AG10803 (cell line): ENCODE results near the gene TMEM86A.

Experiments
- DNase-seq: peaks from one replicate; pipeline ENCODE4 v3.0.0; 2010; ENCODE audit warnings: low read depth
- H3K4me3 ChIP-seq: 2 replicates; pipeline ENCODE4 v1.5.1; 2011; ENCODE audit warnings: mild to moderate bottlenecking, low read length, control low read depth
- TF ChIP-seq, protein P1 (sequence below): conservative IDR thresholded peaks from 2 replicates; pipeline ENCODE4 v1.5.1; 2011; ENCODE audit warnings: mild to moderate bottlenecking, low read length, control low read depth, inconsistent platforms

The TMEM86A gene

DNA sequence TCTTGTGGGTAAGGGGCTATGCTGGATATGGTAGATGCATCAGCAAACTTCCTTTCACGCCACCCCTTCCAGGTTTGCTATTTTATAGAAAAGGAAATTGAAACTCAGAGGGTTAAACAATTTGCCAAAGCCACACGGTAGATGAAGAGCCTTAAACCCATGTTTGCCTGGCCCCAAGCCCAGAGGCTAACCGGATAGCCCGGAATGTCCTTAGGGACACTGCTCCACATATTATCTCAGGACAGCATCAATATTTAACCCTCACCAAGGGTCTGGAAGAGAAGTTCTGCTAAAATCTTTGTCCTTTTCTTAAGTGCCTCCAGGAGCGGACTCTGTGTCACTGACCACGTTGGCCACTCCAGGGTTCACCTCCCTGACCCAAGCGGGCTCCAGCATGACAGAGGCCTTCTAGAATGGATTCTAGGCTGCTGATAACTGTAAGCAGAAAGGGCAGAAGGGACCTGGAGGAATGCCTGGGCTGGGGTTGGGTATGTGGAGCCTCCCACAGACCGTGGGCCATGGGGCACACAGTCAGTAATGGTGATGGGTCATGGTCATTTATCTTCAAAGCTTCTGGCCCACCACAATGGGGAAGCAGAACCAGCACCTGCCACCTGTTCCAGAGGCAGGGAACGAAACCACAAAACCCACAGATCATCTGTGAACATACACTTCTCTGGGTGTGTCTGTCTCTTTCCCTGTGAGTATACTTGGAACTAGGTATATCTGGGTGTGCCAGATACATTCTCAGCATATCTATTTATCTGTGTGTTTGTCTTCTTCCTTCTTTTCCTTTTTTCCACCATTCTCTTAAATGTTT lies 5.4 kb upstream of the TMEM86A start:
- TF ChIP-seq, protein P1, sequence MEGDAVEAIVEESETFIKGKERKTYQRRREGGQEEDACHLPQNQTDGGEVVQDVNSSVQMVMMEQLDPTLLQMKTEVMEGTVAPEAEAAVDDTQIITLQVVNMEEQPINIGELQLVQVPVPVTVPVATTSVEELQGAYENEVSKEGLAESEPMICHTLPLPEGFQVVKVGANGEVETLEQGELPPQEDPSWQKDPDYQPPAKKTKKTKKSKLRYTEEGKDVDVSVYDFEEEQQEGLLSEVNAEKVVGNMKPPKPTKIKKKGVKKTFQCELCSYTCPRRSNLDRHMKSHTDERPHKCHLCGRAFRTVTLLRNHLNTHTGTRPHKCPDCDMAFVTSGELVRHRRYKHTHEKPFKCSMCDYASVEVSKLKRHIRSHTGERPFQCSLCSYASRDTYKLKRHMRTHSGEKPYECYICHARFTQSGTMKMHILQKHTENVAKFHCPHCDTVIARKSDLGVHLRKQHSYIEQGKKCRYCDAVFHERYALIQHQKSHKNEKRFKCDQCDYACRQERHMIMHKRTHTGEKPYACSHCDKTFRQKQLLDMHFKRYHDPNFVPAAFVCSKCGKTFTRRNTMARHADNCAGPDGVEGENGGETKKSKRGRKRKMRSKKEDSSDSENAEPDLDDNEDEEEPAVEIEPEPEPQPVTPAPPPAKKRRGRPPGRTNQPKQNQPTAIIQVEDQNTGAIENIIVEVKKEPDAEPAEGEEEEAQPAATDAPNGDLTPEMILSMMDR: no peak
- H3K4me3 ChIP-seq: no peak overlapping the region
- no peak for DNase-seq

DNA sequence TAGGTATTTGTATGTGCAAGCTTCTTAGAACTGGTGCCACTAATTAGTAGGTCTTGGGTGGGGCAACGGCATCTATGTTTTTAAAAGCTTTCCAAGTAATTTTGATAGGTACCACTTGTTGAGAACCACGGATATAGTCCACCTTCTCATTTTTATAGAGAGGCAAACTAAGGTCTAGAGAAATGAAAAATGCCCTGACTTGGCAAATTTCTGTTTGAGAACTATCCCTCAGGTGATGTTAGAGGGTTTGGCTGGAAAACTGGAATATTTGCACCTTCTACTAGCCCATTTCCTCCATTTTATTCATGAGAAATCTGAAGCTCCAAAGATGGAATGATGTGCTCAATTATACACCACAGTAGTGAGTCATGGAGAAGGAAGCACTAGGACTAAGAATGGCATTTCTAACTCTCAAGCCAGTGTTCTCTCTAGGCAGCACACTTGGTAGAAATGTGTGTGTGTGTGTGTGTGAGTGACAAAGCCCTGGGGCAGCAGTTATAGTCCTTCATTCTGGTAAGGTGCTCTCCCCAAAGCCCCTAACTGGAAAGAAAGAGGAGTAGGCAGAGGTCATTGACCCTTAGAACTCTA lies 1.8 kb upstream of the TMEM86A start:
- DNase-seq: peak; percentile 43
- H3K4me3 ChIP-seq: no peak overlapping the region
- TF ChIP-seq, protein P1: no peak

- TF ChIP-seq, protein P1: no peak
- no peak for DNase-seq
- no peak overlapping the region for H3K4me3 ChIP-seq
Measured at GRCh38 chr11:18697576-18697975, 1.0 kb upstream of the TMEM86A start.

- TF ChIP-seq, protein P1: no peak
- no peak for DNase-seq
- peak overlapping the region; percentile 62 for H3K4me3 ChIP-seq
Measured at GRCh38 chr11:18699269-18699596, 654 bp downstream of the TMEM86A start.

DNA sequence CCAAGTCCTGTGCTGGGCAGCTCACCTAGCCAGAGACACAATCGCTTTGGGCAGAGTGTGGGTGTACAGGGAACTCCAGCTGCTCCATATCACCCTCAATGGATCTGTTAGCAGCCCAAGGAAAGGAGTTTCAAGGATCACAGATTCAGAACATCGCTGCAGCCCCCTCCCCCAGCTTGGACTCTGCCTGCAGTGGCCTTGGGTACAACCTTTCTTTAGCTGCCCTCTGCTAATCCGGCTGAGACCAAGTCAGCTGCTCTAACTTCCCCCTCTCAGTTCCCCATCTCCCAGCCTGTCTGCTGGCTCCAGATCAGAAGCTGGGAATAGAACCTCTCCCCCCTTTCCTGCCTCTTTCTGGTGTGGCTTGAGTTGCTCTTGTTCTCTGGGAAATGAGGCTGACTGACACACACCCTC lies 1.3 kb downstream of the TMEM86A start:
- DNase-seq: no peak
- TF ChIP-seq, protein P1: no peak
- no peak overlapping the region for H3K4me3 ChIP-seq

GRCh38 chr11:18700375-18700774 lies 1.8 kb downstream of the TMEM86A start:
- no peak overlapping the region for H3K4me3 ChIP-seq
- no peak for DNase-seq
- TF ChIP-seq, protein P1: no peak

- DNase-seq: no peak
- H3K4me3 ChIP-seq: no peak overlapping the region
- TF ChIP-seq, protein P1: no peak
Measured at GRCh38 chr11:18700872-18701271, 2.3 kb downstream of the TMEM86A start.
